ENCODE data around the gene DYNC1H1. TPM values are rescaled to one million over a fixed set of nuclear protein-coding genes. Genes with fewer than 3 reads are reported as not detected.

Gene DYNC1H1
- total and polyA plus RNA-seq, 10 donors: 65.9 to 446 (median 351) TPM

- Histone ChIP-seq H3K27ac (no peak overlapping the region), H3K9me3 (no peaks in the 10 kb centered on the region), H3K27me3 (replicated peaks in 1 of 7) (no peaks in the 10 kb centered on the region), H3K4me1 (no peaks in the 10 kb centered on the region), H3K36me3 (peaks cover 13 to 100% (median 100%) of the 10 kb centered on the region in 6 donors), H3K4me3 (no peak overlapping the region)
- DNase-seq: no peak
- 91 to 98% (median 96%) methylated on average over 8 to 10 of the region's 10 CpGs for WGBS, 5 donors
- TF ChIP-seq CTCF (IDR thresholded peaks at IDR 0.05 in 8 of 11, conservative IDR thresholded peaks at IDR 0.05 in 3 of 11) (no peak), POLR2AphosphoS5 (IDR thresholded peaks at IDR 0.05) (peak in 1 of 3 donors; percentile 33)
- intact Hi-C loops (cut with DNase I; ENCODE audit: low total_unique reads): no loop called here
These were observed 49.4 kb downstream of the DYNC1H1 start for GRCh38 chr14:102013669-102014200.

GRCh38 chr14:102015045-102015685 lies 50.8 kb downstream of the DYNC1H1 start:
- WGBS, 5 donors: 95 to 97% (median 96%) methylated on average over 16 of the region's 16 CpGs
- Histone ChIP-seq H3K27ac (no peak overlapping the region), H3K4me3 (no peak overlapping the region), H3K27me3 (replicated peaks in 1 of 7) (no peaks in the 10 kb centered on the region), H3K9me3 (no peaks in the 10 kb centered on the region), H3K36me3 (peaks cover 12 to 100% (median 100%) of the 10 kb centered on the region in 6 donors), H3K4me1 (no peaks in the 10 kb centered on the region)
- intact Hi-C loops (cut with DNase I; ENCODE audit: low total_unique reads): no loop called here
- TF ChIP-seq POLR2A (IDR thresholded peaks at IDR 0.05): no peak
- peak in 1 of 3 donors; percentile 30 for TF ChIP-seq POLR2AphosphoS5 (IDR thresholded peaks at IDR 0.05)
- DNase-seq: no peak

GRCh38 chr14:102015771-102016170 lies 51.4 kb downstream of the DYNC1H1 start:
- H3K4me3 ChIP-seq: no peak overlapping the region
- no peak for DNase-seq
- no peak overlapping the region for H3K27ac ChIP-seq
- no peaks in the 10 kb centered on the region for H3K4me1 ChIP-seq
- peak in 2 of 3 donors; percentile 33 to 65 for TF ChIP-seq POLR2AphosphoS5 (IDR thresholded peaks at IDR 0.05)
- TF ChIP-seq CTCF (IDR thresholded peaks at IDR 0.05 in 8 of 11, conservative IDR thresholded peaks at IDR 0.05 in 3 of 11): no peak
- WGBS, 5 donors: 96 to 98% (median 97%) methylated on average over 16 to 19 of the region's 19 CpGs
- no peaks in the 10 kb centered on the region for H3K27me3 ChIP-seq (replicated peaks in 1 of 7)
- peaks cover 6 to 100% (median 100%) of the 10 kb centered on the region in 6 donors for H3K36me3 ChIP-seq
- no peaks in the 10 kb centered on the region for H3K9me3 ChIP-seq
- intact Hi-C loops (cut with DNase I; ENCODE audit: low total_unique reads): no loop called here

GRCh38 chr14:102016420-102017090 lies 52.2 kb downstream of the DYNC1H1 start:
- H3K27ac ChIP-seq: no peak overlapping the region
- WGBS, 5 donors: 93 to 98% (median 96%) methylated on average over 17 to 21 of the region's 21 CpGs
- intact Hi-C loops (cut with DNase I; ENCODE audit: low total_unique reads): no loop called here
- no peak overlapping the region for H3K4me3 ChIP-seq
- H3K36me3 ChIP-seq: peaks cover 4 to 100% (median 100%) of the 10 kb centered on the region in 6 donors
- DNase-seq: no peak
- no peaks in the 10 kb centered on the region for H3K4me1 ChIP-seq
- no peaks in the 10 kb centered on the region for H3K27me3 ChIP-seq (replicated peaks in 1 of 7)
- H3K9me3 ChIP-seq: no peaks in the 10 kb centered on the region
- TF ChIP-seq POLR2AphosphoS5 (IDR thresholded peaks at IDR 0.05) (peak in 1 of 3 donors; percentile 37), CTCF (IDR thresholded peaks at IDR 0.05 in 8 of 11, conservative IDR thresholded peaks at IDR 0.05 in 3 of 11) (no peak)

Measured in spleen (tissue), 11 donors.